PC-3 (cell line): ENCODE results near the gene FCN2.

Experiments used
- EZH2 ChIP-seq: fragments of 300-600 bp; sonication (generic); IDR thresholded peaks from one replicate; pipeline ENCODE4 v1.6.1; 2017; ENCODE audit warnings: antibody characterized with exemption, mild to moderate bottlenecking, low read length; ENCODE audit not compliant: unreplicated experiment
- EZH2phosphoT487 ChIP-seq: fragments of 300-600 bp; sonication (generic); IDR thresholded peaks from 2 replicates; pipeline ENCODE4 v1.6.1; 2018; ENCODE audit warnings: mild to moderate bottlenecking, antibody characterized with exemption, low read length, borderline replicate concordance
- TF ChIP-seq, protein P1 (sequence below): fragments of 300-600 bp; sonication (generic); conservative IDR thresholded peaks from 2 replicates; pipeline ENCODE4 v1.5.1; 2017; ENCODE audit warnings: antibody characterized with exemption, low read depth, mild to moderate bottlenecking, low read length

DNA sequence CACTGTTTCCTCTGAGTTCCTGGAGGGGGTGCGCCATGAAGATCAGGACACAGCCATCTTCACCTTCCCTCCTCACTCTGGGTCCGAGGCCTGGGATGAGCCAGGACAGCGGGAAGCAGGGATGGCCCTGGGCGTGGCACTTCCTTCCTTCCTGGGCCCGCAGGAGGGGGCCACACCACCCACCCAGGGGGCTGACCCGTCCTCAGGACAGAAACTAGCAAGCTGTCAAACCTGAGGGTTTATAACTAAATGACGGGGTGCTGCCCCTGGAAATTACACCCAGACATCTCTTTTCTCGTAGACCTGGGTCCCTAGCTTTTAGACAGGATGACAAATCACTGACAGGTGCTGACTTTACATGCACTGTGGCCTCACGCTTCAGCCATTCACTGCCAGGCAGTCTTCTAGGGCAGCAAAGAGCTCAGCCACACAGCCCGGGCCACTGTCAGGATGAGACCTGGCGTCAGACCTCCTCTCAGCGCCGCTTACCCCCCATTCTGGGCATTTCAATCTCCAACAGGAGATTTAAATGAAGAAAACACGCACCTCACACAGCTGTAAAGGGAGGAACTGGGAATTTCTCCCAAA, 8.1 kb downstream of the FCN2 start:
- TF ChIP-seq, protein P1, sequence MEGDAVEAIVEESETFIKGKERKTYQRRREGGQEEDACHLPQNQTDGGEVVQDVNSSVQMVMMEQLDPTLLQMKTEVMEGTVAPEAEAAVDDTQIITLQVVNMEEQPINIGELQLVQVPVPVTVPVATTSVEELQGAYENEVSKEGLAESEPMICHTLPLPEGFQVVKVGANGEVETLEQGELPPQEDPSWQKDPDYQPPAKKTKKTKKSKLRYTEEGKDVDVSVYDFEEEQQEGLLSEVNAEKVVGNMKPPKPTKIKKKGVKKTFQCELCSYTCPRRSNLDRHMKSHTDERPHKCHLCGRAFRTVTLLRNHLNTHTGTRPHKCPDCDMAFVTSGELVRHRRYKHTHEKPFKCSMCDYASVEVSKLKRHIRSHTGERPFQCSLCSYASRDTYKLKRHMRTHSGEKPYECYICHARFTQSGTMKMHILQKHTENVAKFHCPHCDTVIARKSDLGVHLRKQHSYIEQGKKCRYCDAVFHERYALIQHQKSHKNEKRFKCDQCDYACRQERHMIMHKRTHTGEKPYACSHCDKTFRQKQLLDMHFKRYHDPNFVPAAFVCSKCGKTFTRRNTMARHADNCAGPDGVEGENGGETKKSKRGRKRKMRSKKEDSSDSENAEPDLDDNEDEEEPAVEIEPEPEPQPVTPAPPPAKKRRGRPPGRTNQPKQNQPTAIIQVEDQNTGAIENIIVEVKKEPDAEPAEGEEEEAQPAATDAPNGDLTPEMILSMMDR = no peak
- TF ChIP-seq EZH2phosphoT487 = no peak
- no peak for TF ChIP-seq EZH2
